ENCODE measurements around the gene ELFN1.
"Not testable (repeated sequence)": the region's sequence is repeated elsewhere in the genome, so short reads cannot be mapped to it uniquely, and the experiment has no call there.

Gene ELFN1

GRCh38 chr7:1761097-1761496 lies 91.0 kb downstream of the ELFN1 start:
- no peak for DNase-seq

DNA sequence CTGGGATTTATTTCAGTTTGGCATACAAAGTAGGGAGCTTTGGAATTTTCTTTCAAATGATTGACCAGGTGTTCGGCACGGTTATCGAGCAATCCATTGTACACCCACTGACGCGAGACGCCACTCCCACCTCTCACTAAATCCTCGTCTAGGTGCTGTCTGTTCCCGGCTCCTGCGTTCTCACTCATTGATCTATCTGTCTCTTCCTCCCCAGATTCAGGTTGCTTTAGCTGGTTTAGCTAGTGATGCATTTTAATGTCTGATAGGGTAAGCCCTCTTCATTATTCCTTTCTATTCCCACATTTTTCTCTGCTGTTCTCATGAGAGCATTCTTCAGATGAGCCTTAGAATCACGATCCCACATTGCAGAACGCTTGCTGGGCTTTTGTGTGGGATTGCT lies 91.7 kb downstream of the ELFN1 start:
- no peak for DNase-seq

DNA sequence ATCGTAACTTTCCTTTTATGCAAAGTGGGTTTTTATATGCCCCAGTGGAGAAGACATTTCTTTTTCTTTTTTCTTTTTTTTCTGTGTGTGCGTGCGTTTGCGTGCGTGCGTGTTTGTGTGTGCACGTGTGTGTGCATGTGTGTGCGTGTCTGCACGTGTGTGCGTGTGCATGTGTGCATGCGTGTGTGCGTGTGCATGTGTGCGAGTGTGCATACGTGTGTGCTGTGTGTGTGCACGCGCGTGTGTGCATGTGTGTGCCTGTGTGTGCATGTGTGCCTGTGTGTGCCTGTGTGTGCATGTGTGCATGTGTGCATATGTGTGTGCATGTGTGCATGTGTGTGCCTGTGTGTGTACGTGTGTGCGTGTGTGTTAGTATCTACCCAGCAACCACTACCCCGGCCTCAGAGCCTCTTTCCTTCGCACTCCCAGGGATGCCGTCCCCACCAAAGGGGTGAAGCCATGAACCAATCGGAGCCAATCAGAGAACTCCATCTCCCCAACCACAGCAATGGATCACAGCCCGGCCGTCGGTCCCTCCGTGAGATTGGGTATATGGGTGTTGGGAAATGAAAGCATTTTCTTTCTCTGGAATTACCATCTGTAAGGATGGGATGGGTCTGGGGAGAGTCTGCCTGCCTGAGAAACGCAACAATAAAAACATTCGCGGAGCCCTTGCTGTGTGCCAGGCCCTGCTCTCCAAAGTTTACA lies 92.3 kb downstream of the ELFN1 start:
- no peak for DNase-seq

GRCh38 chr7:1763033-1763432 lies 93.0 kb downstream of the ELFN1 start:
- no peak for DNase-seq

- not testable (repeated sequence) for DNase-seq
These were observed 93.8 kb downstream of the ELFN1 start for GRCh38 chr7:1763911-1764310.

DNA sequence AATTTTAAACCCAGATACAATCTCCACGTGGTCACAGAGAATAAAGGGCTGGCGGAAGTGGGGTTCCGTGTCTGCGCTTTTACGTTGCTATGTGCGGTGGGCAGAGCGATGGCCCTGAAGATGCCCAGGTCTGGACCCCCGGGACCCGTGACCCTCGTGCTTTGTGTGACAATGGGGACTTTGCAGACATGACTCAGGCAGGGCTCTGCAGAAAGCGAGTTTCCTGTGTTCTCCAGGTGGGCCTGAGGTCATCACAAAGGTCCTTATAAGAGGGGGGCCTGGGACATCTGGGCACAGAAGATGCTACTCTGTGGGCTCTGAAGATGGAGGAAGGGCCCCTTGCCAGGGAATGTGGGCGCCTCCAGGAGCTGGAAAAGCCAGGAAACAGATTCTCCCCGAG lies 95.3 kb downstream of the ELFN1 start:
- no peak for DNase-seq

GRCh38 chr7:1767524-1767923 lies 97.4 kb downstream of the ELFN1 start:
- DNase-seq = no peak

GRCh38 chr7:1768832-1769231 lies 98.8 kb downstream of the ELFN1 start:
- no peak for DNase-seq

DNA sequence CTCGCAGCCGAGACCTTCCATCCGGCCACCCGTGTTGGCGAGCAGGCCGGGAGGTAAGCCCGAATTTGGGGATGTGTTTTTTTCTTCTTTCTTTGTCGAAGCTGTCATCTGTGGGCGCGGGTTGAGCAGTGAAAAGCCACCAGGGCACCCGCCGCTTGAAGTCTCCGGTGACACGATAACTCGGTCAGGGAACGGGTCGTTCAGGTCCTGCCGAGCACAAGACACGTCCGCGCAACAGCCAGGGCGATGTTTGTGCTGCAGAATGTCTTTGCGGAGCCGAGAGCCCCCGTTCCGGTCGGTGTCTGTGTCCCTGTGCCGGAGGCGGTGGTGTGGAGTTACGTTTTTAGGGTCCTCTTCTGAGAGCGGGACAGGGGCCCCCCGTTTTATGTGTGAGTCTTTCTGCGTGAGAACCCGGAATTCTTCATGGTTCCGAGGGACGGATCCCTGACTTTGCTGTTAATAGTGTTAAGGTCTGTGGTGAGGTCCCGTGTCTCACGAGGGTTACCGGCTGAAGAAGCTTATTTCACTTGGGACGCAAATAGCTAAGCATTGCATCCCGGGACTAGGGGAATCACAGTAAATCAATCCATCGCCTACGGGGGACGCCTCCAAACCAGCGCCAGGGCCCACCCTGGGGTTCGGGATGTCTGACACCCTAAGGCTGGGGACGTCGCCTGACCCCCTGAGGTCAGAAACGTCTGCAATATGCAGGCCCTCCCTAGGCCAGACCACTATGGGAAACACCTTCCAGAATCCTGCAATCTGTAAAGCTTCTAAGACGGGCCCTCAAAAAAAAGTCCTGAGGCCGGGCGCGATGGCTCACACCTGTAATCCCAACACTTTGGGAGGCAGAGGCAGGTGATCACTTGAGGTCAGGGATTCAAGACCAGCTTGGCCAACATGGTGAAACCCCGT lies 99.5 kb downstream of the ELFN1 start:
- DNase-seq = no peak

DNA sequence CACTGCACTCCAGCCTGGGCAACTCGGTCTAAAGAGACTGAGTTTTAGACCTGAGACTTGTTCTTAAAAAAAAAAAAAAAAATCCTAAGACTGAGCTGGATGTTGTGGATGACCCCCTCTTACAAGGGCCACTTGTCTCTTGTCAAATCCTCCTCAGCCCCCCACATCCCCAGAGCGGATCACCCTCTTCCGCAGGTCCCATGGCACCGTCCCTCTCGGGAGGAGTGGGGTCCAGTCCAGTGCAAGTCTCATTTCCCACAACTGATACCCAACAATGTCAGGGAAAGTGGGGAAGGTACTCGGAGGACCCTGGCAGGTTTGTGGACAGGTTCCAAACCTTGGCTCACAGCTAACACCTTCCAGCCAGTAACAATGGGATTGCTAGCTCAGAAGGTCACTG lies 100.3 kb downstream of the ELFN1 start:
- no peak for DNase-seq

- no peak for DNase-seq
These were observed 105.3 kb downstream of the ELFN1 start for GRCh38 chr7:1775389-1775788.

GRCh38 chr7:1777122-1777521 lies 107.0 kb downstream of the ELFN1 start:
- no peak for DNase-seq

DNA sequence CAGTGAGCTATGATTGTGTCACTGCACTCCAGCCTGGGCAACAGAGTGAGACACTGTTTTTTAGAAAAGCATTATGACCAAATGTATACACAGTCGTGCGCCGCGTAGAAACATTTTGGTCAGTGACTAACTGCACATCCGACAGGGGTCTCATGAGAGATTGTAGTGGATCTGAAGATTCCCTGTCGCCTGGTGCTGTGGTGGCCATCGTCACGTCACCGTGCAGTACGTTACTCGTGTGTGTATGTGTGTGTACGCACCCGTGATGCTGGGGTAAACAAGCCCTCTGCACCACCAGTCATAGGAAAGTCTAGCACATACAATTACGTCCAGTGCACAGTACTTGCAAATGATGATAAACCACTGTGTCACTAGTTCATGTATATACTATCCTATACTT lies 109.4 kb downstream of the ELFN1 start:
- no peak for DNase-seq

DNA sequence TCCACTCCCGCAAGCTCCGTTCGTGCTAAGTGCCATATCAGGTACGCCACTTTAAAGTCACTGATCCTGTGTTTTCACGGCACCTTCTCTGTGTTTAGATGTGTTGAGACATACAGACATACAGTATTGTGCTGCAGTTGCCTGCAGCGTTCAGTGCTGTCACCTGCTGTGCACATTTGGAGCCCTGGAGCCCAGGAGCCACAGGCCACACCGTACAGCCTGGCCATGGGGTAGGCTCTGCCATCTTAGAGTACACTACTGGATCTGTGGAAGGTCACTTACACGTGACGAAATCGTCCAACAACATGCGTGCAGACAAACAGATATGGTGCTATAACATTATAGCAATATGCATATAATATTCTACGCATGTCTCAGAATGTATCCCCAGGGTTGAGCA lies 111.3 kb downstream of the ELFN1 start:
- no peak for DNase-seq

GRCh38 chr7:1785839-1786238 lies 115.8 kb downstream of the ELFN1 start:
- DNase-seq = no peak

DNA sequence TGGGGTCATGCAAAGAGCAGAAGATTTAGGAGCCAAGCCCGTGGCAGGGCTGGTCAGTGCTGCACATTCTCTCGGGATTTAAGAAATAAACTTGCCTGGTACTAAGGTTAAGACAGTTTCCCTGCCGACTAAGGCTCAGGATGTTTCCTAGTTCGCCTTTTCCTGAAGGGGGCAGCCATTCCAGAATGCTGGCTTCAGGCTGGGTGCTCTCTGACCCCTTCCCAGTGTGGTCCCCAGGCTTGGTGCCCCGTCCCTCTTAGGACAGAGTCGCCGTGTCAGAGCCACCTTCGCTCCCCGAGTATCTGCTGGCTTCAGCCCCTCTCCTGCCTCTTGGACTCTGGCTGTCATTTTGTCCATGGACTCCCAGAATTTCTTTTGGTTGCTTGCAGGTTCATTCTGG lies 117.2 kb downstream of the ELFN1 start:
- DNase-seq = no peak

DNA sequence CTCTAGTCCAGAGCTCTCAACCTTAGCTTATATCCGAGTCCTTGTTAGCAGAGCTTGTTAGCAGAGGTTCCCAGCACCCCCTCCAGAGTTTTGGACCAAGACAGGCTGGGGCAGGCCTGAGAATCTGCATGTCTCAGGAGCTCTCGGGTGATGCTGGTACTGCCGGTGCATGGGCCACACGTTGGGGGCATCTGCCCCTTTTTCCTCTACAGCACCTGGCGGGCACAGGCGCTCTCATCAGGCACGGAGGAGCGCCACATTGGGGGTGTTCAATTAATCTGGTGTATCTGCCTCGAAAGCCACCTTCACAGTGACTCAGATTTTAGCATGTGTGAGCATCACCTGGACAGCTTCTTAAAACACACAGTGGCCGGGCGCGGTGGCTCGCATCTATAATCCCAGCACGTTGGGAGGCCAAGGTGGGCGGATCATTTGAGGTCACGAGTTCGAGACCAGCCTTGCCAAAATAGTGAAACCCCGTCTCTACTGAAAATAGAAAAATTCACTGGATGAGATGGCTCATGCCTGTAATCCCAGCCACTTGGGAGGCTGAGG lies 117.7 kb downstream of the ELFN1 start:
- DNase-seq = no peak

GRCh38 chr7:1794888-1795542 lies 124.9 kb downstream of the ELFN1 start:
- no peak for DNase-seq

Data from fibroblast of skin of abdomen (primary cell).